ENCODE measurements around the gene KIAA2012.

Gene KIAA2012

GRCh38 chr2:202157211-202157990 lies 84.3 kb downstream of the KIAA2012 start:
- DNase-seq: no peak

GRCh38 chr2:202158796-202159195 lies 85.7 kb downstream of the KIAA2012 start:
- no peak for DNase-seq

DNA sequence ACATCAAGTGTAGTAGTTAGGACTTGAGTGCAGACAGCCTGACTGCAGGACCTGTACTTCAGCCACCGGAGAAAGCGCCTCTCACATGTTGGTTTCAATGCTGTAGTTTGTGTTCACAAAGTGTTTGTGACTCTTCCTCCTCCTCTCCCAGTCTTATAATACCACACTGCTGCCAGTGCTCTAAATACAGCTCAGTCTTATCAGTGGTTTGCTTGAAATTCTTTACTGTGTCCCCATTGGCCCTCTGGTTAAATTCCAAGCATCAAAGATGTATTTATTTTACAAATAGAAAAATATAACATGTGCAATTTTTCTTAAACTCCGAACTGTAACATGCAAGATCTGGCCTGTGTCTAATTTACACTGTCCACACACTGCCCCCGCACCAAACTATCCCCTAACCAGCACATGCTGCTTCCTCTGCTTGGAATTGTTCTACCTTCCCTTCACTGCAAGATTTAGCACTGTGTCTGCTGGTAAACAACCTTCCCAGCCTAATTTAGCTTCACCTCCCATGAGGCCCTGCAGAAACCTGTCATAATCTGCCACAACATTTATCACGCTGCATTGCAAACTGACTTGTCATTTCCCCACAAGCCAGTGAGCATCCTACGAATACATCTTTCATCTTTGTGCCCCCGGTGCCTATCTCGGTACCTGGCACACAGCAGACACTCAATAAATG lies 88.2 kb downstream of the KIAA2012 start:
- no peak for DNase-seq

DNA sequence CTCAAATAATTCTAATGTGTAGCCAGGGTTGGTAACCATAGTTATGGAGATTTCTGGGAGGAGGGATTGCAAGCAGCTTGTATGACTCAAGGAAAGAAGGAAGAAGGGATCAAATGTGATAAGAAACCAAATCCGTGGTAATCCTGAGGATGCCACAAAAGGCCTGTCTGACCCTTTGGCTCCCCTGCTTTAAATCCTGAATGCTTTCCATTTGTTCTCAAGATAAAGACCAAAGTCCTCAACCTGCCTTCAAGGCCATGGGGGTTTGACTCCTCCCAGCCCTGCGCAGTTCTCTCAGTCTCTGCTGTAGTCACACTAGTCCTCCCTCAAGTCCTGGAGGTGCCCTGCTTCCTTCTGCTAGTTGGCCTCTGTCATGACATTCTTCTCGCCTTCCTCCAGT lies 91.4 kb downstream of the KIAA2012 start:
- no peak for DNase-seq

- DNase-seq: no peak
Measured at GRCh38 chr2:202165208-202165607, 92.2 kb downstream of the KIAA2012 start.

DNA sequence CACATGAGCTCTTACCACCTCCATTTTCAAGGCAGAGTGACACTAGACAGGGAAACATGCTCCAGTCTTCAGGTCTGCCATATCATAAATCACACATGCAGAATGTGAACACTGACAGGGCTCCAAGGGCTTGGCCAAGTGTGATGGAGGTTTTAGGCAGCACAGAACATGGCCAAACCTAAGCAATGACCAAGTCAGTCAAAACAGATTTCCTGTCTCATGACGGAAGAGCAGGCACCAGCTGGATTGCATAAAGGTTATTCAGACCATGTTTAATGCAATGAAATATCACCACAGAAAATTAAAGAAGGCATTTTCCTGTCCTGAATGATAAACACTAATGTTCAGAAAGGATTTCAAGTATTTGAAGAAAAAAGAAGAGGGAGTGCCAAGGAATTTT lies 92.9 kb downstream of the KIAA2012 start:
- no peak for DNase-seq

- no peak for DNase-seq
Measured at GRCh38 chr2:202169131-202169530, 96.1 kb downstream of the KIAA2012 start.

- no peak for DNase-seq
Measured at GRCh38 chr2:202169832-202170424, 96.9 kb downstream of the KIAA2012 start.

GRCh38 chr2:202171241-202171825 lies 98.3 kb downstream of the KIAA2012 start:
- no peak for DNase-seq

DNA sequence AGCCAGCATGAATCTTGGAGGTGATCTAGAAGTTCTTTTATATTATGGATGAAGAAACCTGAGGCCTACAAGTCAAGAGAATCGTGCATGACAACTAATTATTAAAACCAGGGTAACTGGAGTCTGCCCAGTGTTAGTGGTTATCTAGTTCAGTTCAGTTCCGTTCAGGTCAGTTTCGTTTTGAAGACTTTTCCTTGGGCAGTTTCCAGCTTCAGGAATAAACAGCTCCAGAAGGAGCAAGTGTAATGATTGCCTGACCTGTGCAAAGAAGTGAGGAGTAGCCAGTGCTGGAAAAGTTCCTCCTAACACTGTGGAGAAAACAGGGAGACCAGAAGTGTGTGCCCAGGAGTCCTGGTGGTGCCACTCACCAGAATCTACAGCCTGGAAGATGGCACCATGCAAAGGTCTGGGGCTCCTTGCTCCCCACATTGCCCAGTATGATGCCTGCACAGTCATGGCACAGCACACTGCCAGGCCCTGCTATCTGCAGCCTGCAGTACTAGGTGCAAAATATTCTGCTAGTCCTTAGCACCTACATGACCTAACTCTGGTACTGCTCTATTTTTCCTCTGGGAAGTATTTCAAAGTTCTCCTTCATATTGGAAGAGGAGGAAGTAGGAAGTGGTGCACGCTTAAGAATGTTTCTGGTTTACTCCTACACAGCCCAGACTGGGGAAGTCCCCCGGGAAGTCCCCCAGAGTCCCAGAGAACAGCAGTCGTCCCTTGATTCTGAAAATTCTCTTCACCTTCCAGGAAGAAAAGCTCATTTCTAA lies 99.6 kb downstream of the KIAA2012 start:
- no peak for DNase-seq

DNA sequence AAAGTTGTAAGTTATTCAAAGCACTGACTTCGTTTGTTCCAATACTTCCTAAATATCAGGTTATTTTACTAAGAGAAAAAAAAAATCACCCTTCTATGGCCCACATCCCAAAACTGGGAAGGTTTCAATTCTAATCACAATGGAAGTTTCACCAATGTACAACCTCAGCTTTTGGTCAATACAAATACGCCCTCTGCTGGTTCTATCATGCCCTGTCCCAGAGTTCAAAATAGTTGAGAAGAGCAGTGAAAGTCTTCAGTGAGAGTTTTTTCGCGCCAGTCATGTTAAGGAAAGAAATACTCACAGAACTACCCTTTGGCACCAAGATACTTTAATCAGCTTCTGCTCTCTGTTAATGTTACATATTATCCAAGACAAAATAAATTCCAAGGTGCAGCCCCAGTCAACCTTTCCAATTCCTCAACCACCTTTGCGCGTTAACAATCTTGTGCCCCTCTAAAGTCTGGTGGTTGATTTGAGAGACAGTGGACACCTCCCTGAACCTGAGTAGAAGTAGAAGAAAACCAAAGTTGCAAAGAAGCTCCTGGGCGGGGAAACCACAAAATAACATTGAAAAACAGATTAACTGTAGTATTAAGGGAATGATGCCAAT lies 105.4 kb downstream of the KIAA2012 start:
- DNase-seq: peak; percentile 22

DNA sequence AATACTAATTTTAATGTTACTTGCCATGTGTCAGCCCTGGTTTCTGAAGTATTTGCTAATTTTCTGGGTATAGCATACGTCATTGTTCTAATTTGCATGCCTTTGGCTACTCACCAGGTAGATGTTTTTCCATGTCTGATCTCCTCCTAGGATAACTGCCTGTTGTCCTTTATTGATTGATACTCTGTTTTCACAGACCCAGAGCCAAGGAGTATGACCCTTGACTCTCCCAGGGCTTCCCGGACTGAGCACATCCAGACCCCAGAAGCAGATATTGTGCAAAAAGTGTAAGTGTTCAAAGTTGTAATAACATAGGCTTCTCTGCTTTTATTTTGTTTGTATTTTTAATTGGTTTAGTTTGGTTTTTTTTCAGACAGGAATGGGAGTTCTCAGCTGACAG lies 111.5 kb downstream of the KIAA2012 start:
- DNase-seq: no peak

DNA sequence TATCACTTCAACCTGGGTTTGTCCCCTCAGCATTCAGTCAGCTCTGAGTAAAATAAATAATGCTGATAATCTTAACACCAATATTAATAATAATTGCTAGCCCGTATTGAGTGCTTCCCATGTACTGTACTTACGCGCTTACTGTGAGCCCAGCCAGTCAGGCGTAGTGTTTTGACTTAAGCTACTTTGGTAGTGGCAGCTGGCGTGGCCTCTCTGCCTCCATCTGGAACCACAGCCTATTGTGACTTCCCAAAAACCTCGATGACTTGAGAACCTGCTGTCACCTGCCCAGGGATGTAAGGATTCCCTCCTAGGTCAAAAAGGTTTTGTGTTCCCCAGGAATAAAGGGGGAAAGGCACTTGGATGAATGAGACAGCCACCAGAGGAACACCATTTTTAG lies 112.1 kb downstream of the KIAA2012 start:
- no peak for DNase-seq

GRCh38 chr2:202186641-202187202 lies 113.7 kb downstream of the KIAA2012 start:
- DNase-seq: no peak

- DNase-seq: no peak
Measured at GRCh38 chr2:202187570-202187969, 114.5 kb downstream of the KIAA2012 start.

DNA sequence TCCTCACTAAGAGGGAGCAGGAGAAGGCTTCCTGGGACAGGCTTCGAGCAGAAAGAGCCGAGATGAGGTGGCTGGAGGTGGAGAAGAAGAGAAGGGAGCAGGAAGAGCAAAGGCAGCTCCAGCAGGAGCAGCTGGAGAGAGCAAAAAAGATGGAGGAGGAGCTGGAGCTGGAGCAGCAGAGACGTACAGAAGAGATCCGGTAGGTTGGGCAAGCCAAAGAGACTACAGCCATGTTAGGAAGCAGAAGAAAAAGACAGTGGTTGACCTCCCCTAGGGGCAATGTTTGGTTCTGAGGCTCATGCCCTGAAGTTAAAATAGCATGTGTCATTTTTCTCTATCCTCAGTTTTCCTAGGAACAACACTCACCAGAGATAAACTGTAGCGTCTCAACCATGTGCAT lies 120.2 kb downstream of the KIAA2012 start:
- DNase-seq: no peak

GRCh38 chr2:202193881-202194353 lies 120.9 kb downstream of the KIAA2012 start:
- DNase-seq: no peak

DNA sequence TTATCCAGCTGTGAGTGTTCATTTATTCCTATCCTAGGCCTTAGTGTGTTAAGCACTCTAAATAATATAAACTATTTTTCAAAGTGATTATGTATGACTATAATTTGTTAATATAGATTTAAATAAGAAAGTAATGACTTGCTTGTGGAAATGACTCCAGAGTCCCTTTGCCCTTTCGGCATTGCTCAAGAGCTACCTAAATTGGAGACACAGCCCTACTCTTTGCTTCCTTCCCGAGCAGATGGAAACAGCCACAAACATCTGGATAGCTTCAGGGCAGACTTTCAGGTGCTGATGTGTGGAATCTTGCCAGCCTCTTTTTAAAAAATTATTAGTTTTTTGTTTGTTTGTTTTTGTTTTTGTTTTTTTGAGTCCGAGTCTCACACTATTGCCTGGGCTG lies 121.4 kb downstream of the KIAA2012 start:
- no peak for DNase-seq

DNA sequence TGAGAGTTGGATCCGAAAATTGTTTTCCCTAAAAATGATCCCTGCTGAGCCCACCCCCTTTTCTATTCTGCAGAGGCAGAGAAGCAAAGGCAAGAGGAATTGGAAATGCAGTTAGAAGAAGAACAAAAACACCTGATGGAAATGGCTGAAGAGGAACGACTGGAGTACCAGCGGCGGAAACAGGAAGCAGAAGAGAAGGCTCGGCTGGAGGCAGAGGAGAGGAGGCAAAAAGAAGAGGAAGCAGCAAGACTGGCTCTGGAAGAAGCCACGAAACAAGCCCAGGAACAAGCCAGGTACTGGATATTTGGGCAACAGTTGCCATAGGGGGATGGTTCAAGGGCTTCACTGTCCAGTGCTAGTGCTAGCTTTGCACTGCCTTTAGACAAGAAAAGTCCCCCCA lies 123.7 kb downstream of the KIAA2012 start:
- DNase-seq: no peak

DNA sequence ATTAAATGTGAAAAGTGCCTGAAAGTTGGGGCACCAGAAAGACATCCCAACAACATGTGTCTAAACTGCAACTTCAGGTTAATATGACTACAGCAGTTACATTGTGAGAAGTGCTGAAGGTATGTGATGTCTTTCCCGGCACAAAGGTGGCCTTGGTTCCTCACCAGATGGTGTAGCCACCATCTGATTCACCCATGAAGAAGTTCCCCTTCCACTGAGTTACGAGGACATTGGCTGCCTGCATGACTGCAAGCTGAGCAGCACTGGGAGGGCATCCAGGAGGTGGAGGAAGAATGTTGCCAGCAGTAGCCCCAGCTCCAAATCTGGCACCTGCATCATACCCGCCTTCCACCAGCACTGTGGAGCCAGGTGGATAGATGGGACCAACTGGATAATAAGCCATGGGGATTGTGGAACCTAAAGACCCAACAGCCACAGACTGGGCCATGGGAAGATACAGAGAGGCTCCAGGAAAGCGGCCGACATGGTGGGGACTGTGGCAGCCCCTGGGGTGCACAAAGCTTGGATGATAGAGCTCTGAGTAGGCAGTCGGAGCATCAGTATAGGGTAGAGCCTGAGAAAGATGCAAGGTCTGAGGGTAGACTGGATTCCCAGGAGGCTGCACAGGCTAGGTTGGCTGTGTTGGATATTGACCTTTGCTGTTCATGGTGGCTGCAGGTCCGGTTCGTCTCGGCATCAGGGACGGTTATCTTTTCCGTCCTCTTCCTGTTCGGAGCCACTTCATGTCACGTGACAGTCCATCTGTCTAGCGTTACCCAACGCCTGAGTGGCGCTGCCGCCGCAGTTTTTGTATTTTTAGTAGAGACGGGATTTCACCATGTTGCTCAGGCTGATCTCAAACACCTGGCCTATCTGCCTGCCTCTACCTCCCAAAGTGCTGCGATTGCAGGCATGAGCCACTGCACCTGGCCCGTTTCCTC lies 128.4 kb downstream of the KIAA2012 start:
- no peak for DNase-seq

- DNase-seq: no peak
Measured at GRCh38 chr2:202203348-202203747, 130.3 kb downstream of the KIAA2012 start.
